T-helper 22 cell (primary cell): ENCODE measurements around the gene CENPU.
"Not testable (repeated sequence)": the region's sequence is repeated elsewhere in the genome, so short reads cannot be mapped to it uniquely, and the experiment has no call there.

Experiments used
- DNase-seq: peaks from one replicate; pipeline ENCODE4 v3.0.0-alpha.2; 2020; ENCODE audit warnings: low read depth

The CENPU gene, protein sequence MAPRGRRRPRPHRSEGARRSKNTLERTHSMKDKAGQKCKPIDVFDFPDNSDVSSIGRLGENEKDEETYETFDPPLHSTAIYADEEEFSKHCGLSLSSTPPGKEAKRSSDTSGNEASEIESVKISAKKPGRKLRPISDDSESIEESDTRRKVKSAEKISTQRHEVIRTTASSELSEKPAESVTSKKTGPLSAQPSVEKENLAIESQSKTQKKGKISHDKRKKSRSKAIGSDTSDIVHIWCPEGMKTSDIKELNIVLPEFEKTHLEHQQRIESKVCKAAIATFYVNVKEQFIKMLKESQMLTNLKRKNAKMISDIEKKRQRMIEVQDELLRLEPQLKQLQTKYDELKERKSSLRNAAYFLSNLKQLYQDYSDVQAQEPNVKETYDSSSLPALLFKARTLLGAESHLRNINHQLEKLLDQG

DNA sequence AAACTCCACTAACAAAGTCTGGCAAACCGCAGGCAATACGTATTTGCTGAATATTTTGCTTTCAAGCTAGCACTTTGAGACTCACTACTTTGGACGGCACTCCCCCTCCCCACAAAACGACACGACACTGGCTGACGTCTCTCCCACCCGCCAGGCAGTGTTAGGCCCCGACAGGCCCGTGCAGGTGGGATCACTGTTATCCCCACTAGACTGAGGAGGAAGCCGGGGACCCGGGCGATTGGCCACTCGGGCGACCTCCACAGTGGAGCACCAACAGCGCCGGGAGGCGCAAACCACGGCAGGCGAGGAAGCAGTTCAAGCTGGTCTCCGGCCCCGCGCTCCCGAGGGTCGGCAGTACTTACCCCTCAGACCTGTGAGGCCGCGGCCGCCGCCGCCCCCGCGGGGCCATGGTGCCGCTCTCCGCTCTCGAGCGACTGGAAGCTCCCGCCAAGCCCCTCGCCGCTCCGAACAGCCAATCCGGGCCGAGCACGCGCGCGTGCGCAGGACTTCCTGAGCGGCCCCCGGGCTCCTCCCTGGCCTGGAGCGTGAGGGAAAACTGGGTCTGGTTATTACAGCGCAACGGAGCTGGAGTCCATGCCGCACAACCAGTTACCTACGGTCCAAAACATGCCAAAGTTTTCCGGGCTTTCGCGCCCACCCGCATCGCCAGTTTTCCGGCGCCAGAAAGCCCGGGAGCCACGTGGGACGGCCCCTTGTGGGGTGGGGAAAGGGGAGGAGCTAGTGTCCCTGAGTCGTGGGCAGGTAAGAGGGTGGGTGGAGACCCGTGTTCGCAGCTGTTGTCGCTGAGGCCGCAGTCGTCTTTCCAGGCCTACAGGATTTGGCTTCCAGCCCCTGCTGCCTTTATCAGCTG, at the start of gene CENPU:
Gene CENPU (minus strand): TSS at position 443 of the 871 bp plus-strand sequence. CDS start 34 bp downstream, at position 409.
- DNase-seq: peak; percentile 89

DNA sequence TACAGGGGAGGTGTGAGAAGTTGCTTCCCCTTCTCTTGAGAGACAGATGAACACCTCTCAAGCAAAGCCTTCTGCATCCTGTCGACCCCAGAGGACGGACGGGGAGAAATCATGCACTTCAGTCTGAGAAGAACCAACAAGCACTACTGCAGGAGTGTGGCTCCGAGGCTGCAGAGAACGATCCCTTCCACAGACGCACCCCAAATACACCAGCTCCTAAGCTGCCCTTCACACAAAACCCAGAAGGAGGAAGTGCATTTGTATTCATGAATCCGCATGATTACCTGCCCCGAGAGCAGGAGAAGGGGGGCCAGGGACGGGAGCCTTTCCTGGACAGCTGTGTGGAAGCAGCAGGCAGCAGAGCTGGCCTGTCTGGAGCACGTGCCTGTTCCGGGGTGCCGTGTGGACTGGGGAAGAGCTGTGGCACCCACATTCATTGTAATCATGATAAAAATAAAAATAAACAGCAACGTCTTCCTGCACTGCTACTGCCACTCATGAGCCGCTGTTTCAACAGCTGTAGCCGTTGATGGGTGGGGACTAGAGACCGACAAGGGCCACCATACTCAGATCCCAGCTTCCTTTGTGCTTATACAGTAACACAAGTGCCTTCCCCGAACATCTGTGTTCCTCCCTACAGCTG, 49.0 kb upstream of the CENPU start:
- DNase-seq: no peak

DNA sequence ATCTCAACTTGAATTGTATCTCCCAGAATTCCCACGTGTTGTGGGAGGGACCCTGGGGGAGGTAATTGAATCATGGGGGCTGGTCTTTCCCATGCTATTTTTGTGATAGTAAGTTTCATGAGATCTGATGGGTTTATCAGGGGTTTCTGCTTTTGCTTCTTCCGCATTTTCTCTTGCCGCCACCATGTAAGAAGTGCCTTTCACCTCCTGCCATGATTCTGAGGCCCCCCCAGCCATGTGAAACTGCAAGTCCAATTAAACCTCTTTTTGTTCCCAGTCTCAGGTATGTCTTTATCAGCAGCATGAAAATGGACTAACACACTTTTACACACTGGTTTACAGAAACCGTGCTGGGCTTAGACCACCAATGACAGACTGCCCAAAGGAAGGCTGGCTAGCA, 45.3 kb upstream of the CENPU start:
- not testable (repeated sequence) for DNase-seq

DNA sequence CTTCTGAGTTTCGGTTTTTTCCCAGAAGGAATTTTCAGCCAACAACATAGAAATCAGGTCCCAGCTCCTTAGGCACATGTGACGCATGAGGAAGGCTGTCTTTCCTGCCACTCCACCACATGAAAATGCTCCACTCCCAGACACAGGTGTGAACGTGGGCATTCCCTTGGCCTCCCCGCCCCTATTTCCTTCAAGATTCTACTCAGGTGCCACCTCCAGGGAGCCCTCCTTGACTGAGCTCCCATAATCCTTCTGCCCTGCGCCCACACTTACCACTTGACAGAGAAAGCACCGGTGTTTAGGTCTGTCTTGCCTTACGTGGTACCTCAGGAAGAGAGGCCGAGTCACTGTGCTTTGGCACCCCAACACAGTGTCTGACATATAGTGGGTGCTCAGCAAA, 44.4 kb upstream of the CENPU start:
- no peak for DNase-seq

DNA sequence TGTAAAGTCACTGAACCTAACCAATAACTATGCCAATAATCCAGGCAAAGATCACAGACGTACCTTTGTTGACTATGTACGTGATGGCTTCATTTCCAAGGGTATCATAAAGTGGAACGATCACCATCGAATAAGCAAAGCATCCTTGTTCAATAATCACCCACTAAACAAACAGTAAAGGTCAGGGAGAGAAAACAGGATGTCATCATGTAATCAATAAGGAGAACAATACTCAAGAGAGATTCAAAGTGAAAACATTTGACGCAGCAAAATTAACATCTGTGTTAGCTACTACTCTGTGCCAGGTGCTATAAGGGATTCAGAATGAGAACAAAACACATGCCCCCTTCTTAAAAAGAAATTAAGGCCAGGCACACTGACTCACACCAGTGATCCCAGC, 42.9 kb upstream of the CENPU start:
- DNase-seq: no peak

DNA sequence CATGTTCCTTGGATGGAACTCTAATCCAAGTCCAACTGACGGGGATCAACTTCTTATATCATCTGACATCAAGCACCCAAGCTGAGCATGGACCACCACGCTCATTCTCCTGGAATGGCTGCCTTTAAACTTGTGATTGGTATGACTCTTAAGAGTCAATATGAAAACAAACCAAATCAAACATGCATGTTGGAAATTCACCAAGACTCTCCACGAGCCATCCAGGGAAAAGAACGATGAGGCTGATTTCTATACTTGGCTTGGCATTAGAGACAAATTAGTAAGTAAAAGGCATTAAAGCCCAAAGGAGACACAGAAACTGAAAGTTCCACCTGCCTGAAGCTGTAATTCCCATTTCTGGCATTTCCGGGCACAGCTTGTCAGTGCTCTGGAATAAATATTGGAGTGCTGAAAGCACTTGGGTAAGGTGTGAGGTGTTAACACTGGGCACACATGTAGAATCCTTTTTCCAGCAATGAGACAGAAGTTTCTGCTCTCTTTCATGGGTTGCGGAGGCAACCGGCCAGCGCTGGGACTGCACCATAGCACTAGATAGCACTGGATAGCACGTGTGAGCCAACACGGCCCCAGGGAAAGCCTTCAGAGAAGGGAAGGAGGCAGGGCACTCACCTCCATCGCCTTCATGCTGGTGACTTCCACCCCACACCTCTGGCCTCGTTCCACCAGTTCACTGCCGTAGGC, 42.1 kb upstream of the CENPU start:
- no peak for DNase-seq

DNA sequence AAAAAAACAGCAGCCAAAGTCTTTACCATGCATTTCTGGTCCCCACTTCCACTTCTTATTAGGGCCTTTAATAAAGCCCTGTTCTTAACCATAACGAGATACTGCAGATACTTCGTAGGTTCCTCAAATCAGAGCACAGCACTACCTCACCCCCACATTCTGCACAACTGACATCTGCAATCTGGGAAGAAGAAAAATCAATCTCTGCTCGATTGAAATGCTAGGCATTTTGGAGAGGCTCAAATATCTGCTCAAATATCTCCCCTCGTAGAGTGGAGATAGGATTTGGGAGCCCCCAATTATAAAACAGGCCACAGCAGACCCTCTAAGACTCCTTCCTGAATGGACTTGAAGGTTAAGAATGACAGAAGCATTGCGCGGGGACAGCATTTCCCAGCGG, 40.3 kb upstream of the CENPU start:
- no peak for DNase-seq

DNA sequence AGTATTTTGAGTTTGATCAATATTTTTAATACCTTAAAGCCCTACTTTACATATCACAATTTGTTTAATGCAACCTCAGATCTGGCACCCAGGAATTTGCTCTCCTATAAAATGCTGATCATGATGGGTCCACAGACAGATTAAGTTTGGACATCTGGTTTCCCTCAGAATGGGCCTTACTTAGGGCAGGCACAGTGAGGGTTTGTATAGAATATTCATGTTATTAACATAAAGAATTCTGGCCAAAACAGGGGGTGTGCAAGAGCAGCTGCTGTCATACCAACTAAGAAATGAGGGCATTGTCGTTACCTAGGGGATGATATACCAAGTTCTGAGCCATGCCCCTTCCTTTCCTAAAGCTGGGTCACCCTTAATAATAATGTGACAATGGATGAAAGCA, 37.5 kb upstream of the CENPU start:
- DNase-seq: no peak

DNA sequence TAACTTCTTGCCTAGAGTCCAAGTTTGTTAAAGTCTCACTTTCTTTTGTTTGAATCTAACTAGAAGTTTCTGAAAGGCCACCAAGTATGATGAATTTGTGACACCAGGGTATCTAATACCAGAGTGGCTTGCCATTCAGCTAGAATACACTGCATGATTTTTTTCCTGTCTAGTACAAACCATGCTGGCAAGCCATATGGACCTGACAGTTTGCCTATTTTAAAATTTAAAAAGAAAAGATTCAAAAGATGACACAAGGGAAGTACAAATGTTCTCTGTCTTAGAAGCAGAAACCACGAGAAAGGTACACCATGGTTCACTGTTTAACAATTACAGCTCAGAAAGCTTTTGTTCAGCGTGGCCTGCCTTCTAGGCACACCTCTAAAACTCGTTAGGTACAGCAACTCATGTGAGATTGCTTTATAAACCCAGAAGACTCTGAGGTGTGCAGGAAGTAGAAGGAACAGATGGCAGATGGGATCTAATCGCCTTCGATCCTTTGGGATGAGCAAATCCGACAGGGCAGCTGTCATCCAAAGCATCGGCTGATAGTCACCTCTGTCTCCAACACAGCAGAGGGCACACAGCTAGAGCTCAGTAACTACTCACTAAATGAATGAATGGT, 35.4 kb upstream of the CENPU start:
- no peak for DNase-seq

DNA sequence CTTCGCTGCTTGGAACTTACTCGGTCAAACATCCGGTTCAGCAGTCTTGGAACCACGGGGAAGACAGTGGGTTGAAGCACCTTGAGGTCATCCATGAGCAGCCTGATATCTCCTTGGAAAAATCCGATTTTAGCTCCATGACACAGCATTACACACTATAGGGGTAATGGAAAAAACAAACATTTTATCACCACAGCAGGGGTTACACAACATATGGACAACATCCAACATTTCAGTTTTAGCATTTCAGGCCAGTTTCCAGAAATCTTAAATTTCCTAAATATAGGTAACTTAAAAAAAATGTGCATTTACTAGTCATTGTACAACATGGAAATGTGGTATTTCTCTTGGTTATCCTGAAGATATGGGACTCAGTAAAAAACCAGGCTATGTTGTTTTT, 34.4 kb upstream of the CENPU start:
- no peak for DNase-seq

DNA sequence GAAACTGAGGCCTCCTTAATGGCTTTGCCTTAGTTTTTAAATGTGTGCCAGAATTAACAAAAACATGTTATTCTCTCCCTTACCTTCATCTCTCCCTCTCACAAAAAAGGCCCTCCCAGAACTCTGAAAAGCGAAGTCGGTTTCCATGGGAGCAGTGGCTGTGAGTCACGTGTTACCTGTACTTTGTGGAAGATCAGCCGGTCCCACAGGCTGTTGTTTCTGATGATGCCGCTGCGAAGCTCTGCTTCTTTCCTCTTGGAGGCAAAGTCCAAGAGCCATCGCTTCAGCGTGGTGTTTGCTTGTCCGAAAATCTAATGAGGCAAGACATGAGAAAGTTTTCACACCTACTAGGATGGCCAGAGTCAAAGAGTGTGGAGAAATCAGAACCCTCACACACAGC, 32.5 kb upstream of the CENPU start:
- no peak for DNase-seq

DNA sequence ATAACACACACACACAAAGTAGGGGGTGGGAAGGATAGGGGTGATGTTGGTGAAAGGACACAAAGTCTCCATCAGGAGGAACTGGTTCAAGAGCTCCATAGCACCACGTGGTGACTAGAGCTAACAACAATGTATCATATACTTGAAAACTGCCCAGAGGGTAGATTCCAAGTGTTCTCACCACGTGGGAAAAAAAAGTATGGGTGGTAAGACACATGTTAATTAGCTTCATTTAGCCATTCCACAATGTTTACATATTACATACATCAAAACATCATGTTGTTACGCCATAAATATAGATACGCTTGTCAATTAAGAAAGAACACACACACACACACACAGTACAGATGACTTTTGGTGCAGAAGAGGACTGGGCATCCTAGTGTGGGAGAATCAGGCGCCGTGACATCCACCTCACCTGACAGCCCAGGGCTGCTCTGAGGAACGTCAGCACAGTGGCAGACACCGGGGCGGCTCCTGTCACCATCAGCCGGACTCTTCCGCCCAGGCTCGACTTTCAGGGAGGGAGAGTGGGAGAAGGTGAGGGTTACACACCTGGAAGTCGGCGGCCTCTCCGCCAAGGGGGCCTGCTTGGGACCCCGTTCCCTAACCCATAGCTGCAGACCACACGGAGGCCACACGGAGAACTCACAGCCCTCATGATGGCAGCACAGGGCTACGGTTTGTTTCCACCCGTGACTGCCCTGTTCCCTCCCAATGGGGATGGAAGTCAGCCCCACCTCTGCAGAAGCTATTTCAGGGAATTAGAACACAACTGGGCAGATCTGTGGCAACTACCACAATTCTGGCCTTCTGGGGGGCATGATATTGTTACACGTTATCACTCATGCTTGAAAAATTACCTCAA, 31.8 kb upstream of the CENPU start:
- no peak for DNase-seq

DNA sequence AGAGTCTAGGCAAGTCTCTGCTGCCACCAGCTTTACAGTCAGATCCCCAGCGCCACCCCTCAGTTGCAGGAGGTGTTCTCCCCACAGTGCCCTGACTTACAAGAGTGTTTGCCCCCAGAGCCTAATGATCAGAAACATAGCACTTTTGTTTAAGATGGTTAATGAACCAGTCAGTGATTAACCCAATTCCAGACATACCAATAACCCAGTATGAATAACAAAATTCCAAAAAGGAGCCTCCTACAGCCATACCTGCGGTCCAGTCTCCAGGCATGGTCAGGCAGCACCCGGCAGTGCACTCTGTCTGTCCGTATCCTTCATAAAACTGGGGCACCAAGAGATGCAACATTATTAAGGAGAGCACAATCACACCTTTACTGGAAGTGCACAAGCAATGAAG, 30.7 kb upstream of the CENPU start:
- DNase-seq: no peak

DNA sequence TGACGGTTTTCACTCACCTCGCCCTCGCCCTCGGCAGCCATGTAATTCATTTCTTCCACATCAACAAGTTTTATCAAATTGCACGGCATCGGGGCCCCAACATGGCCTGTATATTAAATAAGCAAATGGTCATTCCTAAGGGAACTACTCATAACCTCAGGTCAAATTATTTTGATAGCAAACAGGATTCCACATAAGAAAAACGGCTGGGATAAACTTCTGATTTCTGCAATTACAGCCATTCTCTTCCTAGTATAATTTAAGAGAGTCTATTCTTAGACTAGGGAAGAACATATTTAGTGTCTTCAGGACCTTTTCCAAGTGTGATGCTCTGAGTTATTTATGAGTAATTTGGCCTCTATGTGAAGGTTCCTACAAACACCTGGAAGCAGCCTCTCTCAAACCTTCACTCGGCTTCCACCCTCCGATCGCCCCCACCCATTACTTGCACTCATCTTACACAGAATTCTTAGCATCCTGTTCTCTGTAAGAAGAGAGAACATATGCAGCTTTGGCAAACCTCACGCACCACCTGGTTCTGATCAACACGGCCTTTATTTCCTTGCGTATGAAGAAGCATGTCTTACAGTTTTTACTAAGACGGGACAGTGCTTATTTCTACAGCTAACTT, 29.4 kb upstream of the CENPU start:
- no peak for DNase-seq

DNA sequence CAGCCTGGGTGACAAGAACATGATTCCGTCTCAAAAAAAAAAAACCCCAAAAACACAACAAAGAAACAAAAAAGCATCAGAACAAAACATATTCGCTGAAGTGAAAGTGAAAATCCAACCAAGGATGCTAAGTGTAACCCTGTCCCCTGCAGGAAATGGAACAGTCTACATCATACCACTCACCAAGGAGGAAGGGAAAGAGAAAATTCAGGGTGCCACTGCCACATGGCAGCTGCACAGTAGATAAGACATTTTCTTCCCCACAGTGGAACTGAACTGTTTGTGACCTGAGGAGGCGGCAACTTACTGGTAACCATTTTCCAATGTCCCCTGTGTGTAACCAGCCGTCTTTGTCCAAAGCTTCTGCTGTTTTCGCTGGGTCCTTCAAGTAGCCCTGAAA, 28.2 kb upstream of the CENPU start:
- no peak for DNase-seq

DNA sequence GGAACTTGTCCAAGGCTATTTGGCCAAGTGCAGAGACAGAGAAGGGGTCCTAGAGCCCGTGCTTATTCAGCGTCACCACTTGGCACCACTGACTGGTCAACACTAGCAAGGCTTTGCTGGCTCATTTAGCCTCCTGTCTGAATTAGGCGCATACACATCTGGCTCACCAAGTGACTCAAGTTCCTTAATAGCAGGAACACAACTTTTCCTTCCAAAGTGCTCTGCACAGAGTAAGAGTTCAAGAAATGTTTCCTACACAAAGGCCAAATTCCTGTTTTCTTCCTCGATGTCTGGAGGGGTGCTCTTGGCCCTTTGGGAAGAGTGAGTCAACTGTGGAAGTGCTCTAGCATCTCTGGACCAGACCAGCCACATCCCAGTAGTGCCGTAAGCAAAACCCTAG, 26.8 kb upstream of the CENPU start:
- DNase-seq: no peak

DNA sequence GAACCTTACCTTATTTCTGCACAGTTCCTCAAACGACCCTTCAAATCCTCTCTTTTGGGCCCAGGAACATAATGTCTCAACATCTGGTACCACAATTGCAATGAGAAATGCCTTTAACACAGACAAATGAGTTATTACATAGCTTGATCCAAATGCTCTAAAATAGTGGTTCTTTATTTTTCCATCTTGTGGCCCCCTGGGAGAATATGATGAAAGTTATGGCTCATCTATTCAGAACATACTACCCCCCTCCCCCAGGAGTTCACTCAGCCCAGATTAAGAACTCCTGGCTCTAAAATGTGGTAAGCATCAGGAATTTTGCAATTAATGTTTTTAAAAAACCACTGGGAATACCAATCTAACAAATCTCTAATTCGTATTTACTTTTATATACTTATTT, 23.9 kb upstream of the CENPU start:
- DNase-seq: no peak

DNA sequence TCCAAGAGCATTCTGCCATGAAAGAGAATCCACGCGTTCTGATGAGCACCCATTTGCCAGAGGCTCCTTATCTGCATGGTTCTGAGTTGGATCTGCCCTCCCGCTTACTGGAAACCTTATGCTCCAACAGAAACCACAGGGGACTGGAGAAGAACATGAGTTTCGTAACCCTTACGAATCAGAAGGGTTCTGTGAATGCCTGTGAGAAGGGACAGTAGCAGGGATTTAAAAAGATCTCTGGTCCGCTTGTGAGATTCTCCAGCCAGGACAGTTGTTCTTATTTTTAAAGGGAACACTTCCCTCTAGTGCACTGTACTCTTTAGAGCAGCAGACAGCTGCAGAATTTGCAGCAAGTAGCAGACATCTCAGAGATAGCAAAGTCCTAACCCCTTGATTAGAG, 22.5 kb upstream of the CENPU start:
- no peak for DNase-seq

DNA sequence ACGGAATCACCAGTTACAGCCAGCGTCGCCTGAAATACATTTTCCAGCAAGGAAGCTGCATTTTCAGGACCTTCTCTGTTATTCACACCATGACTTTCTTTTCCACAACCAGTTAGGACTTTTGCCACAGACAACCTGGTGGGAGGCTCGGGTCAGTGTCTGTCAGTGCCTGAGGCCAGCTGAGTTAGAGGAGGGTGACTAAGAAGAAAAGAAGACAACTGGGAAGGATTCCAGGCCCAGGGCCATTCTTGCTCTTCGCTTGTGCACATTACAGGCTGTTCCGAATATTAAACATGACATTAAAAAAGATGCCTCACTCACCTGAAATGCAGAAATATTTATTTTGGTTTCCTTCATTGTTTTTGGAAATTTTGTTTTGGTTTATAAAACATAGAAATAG, 21.4 kb upstream of the CENPU start:
- DNase-seq: no peak
